CD4-positive, alpha-beta T cell treated with Interferon gamma for 1 hour (primary cell): ENCODE results near the gene DLGAP1.

Experiments used
- DNase-seq: peaks from one replicate; pipeline ENCODE4 v3.0.0-alpha.2; 2020

DLGAP1 gene

DNA sequence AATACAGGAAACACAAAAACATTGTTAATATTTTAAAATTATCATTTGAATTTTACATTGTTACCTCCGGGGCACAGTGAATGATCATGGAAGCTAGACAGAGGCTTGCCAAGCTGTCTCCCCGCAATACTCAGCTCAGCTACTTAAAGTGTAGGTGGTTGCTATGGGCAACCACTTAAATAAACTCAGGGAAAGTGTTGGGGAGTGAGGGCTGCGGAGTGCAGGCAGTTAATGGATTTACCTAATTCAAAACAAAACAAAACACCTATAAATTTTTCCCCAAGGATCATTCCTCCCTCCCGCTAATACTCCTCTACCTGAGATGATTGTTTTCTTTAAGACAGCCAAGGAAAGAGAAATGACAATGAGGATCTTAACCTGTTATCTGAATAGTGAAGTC lies 655.6 kb downstream of the DLGAP1 start:
- no peak for DNase-seq

DNA sequence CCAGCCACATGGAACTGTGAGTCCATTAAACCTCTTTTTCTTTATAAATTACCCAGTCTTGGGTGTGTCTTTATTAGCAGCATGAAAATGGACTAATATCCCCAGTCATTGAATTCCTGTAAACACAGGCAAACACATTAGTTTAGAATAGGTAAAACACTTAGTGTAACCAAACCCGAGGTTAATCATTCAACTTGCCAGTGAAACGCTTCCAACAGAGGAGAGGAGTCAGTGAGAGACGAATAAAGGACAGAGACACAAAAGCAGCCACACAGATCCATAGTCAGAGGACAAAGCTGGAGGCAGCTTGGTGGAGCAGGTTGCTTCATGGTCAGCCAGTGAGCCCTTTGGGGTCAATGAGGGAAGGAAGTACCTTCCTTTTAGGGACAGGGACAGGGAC lies 657.1 kb downstream of the DLGAP1 start:
- DNase-seq = no peak

DNA sequence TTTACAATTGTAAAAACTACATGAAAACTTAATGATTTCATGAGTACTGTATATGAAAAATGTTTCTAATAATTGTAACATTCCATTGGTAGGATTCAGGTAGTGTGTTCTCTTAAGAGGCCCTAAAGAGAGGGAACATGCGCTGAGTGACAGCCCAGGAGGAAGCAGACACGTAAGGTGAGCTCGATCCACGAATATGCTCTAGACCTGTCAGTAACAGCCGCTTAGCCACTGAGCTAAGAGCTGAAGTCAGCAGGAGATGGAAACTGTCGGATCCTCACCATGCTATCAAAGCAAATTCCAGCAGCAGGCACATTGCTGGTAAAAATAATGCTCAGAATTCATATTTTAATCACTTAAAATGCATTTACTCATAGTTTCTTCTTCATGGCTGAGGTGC lies 658.7 kb downstream of the DLGAP1 start:
- no peak for DNase-seq

DNA sequence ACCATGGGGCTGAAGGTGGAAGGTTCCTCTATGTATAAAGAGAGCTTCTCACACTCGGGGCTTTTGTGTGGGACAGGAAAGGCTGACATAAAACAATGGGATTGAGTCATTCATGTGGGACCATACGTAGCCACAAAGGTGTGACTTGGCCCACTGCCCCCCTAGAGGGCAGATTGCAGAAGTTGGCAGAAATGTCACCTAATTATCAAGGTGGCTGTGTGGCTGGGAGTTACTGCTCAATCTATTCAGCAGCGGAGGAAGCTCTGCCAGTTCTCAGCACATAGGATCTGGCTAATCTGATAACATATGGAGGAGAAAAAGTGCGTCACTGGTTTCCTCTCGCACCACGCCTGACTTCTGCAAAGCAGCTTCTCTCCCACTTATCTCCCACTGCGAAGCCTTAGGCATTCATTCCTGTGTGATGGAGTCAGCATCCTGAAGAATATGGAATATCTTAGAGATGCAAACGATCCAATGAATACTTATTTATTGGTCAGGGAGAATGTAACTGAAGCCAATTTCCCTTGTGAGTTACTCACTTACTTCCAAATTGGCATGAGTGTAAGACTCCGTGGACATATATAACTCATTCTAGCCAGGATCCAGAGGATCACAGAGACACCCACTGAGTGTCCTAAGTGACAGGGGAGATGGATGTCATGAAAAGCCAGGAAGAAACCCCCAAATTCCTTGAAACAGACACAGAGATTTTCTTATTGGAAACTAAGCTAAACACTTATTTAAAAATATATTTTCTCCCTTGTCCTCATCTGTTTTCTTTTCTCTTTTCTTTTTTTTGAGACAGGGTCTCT lies 660.4 kb downstream of the DLGAP1 start:
- DNase-seq = no peak

DNA sequence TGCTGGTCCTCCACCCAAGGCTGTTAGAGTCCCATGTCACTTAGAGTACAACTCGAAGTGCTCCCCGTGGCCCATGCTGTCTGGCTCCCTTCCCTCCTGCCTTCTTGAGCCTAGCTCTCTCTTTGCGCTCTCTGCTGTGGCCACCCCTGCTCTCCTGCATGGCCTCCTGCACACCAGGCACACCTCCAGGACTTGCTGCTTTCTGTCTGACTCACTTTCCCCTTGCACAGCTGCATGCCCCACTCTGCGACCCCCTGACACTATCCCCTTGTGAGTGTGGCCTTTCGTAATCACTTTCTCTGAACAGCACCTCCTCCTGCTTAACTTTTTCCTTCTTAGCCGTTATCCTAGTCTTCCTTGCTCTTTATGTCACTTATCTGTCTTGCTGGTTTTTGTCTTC lies 661.6 kb downstream of the DLGAP1 start:
- no peak for DNase-seq

DNA sequence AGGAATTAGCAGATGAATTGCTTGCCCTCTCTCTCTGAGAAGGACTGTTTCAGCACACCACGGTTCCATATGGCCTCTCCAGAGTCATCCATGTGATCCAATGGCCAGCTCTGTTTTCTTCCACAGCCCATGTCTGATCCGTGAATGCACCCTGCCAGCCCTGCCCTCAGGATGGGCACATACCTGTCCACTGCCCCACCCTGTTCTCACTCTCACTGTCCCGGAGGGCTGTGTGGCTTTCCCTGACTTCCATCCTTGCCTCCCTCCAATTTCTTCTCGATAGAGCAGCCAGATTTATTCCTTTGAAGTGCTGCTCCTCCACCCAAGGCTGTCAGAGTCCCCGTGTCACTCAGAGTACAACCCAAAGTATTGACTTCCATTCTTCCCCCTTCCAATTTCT lies 662.0 kb downstream of the DLGAP1 start:
- no peak for DNase-seq

DNA sequence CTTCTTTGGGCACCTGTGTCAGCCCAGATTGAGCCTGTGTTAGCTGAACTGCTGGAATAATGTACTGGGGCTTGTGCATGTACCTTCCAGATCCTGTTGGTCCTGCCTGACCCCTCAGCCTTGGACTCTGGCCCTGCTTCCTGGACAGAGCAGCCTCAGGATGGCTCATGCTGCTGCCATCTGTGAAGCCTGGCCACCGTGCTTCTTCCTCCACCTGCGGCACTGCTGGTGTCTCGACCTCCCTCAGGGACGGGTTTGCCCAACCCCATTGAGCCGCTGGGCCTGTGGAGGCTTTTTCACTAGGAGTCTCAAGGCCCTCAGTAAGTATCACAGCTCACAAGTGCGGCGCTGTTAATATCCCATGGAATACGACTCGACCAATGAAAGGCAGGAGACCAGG lies 662.4 kb downstream of the DLGAP1 start:
- no peak for DNase-seq

DNA sequence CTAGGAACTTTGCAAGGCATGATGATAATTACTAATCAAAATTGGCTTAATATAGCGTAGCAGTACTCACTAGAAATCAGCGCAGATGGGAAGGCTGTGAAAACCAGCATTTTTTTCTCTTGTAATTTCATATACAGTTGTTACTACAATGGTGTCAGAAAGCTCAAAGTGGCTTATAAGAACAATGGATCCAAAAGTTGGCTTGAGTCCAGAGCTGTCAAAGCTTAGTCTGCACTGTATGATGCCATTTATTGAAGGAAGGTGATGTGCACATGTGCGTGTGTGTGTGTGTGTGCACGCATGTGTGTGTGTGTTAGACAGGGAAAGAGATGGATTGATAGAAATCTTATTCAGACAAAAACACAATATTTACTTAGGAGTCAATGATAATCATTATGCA lies 663.9 kb downstream of the DLGAP1 start:
- no peak for DNase-seq

DNA sequence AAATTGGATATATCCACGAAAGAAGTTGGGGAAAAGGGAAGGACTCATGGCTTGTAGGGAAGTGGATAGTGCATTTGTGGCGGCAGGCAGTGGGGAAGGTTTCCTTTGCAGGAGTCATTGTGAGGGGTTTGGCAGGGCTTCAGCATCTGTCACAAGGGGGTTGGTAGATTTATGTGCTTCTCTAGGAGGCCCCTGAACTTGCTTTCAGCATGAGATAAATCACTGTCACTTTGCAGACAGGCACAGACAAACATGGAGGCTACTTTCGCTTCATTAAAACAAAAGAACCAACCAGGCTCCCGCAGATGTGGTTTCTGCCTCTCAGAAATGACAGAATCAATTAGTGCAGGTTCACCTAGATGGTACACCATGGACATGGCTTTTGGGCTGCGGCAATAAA lies 664.4 kb downstream of the DLGAP1 start:
- no peak for DNase-seq

DNA sequence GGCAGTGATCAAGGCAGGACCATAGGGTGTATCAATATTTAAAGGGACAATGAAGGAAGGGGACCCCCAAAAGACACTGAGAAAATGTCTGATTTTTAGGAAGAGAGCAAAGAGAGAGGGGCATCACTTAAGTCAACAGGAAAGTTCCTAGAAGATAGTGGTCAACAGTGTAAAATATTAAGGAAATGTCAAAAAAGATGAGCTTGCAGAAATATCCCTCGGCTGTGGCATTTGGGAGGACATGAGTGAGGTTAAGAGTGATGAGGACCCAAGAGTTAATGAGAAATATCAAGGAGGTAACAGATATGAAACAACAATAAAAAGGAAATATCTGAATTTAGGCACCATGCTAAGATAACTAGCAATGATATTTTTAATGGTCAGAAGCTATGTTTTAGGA lies 665.6 kb downstream of the DLGAP1 start:
- DNase-seq = no peak

DNA sequence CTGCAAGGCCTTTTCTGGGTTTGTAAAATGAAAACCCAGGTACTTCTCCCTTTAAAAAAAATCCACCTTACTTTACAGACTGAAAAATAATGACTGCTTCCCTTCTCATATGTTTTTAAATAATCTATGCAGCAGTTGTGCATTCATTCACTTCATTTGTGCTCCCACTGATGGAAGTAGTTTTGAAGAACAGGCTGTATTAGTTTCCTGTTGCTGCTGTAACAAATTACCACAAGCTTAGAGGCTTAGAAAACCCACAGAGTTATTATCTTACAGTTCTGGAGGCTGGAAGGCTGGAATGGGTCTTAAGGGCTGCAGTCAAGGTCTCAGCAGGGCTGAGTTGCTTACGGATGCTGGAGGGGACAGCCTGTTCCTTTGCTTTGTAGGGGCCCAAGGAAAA lies 670.2 kb downstream of the DLGAP1 start:
- DNase-seq = no peak

DNA sequence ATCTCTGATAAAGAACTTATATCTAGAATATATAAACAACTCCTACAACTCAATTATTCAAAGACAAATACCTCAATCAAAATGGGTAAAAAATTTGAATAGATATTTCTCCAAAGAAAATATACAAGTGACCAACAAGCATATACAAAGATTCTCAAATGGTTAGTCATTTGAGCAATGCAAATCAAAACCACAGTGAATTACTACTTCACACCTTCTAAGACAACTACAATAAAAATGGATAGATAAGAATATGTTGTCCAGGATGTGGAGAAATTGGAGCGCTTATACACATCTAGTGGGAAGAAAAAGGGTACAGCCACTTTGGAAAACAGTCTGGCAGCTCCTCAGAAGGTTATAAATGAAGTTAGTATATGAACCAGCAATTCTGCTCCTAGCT lies 672.2 kb downstream of the DLGAP1 start:
- DNase-seq = no peak

DNA sequence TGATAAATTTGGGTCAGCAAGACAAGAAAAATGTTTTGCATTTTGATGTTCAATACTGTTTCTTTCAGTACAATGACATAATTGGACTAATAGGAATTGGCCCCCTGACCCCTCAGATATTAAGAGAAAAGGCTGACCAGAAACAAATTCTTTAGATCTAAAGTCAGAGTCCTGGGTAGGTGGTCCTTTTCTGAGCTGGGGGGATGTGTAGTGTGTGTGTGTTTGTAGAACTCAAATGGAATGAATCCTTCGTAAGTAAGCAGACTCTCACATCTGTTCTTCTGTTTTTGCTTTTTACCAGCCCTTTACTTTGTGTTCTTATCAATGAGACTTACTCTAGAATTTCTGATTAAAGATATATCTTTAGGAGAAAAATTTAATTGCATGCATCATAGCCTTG lies 677.4 kb downstream of the DLGAP1 start:
- DNase-seq = no peak

DNA sequence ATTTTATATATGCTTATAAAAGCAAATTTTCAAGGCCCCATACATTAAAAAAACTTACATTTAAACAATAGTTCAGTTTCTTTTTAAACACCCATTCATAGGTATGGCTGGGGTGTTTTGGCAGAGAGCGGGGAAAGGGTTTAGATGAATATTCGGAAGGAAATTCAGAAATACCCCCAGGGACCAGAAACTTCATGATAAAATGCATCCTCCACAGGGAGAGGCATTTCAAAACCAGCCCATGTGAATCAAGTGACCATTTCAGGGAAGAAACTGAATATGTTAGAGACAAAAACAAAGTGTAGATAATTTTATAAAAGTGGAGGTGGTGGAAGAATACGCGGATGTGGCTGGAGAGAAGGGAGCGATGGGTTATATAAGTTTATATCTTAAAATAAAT lies 678.0 kb downstream of the DLGAP1 start:
- no peak for DNase-seq

DNA sequence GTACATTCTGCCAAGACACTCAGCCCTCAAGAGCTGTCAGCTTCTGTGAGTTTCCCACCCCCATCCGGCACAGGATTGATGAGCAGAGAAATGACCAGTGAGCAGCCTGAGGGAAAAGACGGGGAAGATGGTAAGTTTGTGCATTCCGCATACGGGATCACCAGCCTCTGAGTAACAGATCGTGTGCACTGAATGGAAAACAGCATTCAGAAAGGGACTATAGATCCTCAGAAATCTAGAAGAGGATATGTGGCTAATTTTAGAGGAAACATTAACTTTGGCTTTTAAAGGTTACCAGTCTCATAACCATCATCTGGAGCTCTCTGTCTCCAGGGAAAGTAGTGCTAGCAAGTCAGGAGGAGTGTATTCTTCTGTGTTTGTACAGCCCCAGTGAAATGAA lies 679.1 kb downstream of the DLGAP1 start:
- no peak for DNase-seq

DNA sequence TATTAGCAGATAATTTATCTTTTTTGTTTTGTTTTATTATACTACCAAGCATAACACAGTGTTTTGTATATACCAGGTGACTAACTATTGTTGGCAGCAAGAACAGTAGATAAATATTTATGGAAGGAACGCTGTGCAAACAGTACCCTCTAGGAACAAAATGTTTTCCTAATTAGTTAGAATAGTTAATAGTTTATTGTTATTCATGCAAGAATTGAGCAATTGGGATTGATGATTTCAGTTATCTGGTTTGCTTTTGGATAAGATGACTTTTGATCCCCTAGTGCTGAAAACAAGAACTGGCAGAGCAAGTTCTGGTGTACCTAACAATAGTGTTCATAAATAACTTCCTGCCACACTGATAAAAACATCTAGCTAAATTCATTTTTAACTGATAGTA lies 681.8 kb downstream of the DLGAP1 start:
- DNase-seq = no peak

DNA sequence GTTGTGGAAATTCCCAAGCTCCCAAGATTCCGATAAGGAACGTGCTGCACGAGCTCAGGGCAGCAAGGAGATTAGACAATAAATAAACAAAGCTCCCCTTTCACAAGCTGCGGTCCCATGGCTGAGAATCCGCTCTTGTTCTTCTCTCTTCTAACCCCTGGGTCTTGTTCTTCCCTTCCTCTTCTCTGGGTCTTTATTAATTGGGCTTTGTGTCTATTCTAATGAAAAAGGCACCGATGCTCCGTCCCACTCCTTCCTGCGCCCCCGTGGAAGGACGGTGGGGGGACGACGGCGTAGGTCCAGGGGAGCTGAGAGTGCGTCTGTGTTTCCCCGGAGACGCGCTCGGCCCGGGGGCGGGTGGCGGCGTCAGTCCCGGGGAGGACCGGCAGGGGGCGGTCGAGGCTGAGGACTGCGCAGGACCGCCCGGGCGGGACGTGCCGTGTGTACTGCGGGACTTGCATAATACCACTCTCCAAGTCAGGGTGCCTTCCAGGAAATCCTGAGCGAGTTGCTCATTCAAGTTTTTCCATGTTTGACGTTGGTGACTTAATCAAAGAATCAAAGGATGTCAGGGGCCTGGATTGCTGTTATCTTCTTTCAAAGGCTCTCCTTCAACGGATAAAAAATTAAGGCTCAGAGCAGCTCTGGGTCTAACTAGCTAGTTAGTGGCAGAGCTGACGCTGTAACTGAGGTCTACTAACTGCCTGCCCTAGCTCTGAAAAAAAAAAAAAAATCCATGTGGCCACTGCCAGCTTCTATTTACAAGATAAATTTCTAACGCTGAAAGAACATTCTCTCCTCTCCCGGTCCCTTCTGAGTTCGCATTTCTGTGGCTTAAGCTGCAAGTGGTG lies 683.8 kb downstream of the DLGAP1 start:
- peak; percentile 68 for DNase-seq

DNA sequence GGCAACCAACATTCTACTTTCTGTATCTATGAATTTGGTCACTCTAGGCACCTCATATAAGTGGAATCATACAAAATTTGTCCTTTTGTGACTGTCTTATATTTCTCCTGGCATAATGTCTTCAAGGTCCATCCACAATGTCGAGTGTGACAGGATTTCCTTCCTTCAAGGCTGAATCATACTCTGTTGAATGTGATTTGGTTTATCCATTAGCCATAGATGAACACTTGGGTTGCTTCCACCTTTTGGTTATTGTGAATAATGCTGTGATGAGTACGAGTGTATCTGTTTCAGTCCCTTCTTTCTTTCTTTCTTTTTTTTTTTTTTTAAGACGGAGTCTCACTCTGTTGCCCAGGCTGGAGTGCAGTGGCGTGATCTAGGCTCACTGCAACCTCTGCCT lies 693.8 kb downstream of the DLGAP1 start:
- DNase-seq = no peak

DNA sequence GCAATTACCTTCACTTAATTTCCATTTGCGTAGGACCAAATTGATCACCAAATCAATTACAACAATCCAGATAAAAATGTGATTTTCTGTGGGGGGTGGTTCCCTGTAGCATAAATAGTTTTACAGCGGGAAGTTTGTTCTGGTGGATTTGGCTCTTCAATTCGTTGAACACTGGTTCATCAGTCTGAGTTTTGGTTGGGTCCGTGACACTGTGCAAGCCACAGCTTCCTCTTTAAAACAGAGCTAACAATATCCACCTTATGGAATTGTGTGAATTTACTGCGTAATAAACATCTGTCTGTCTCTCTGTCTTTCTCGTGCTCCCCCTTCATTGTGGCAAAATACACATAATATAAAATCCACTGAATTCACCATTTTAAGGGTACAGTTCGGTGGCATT lies 694.4 kb downstream of the DLGAP1 start:
- no peak for DNase-seq

DNA sequence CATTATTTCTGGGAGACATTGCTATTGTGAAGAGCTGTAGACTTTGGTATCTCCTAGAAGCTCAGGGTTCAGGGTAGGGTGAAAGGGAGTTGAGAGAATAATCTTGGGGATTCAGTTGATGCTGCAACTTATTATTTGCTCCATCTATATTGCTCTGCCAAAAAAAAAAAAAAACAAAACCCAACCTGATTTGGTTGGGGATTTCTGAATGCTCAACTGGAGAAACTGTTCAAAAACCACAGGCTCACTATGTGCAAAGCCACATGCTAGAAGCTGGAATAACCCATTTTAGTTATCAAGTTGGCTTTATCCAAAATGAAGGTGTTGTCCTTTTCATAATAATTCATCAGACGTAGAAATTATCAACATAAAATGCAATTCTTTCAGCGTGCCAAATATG lies 696.0 kb downstream of the DLGAP1 start:
- no peak for DNase-seq

DNA sequence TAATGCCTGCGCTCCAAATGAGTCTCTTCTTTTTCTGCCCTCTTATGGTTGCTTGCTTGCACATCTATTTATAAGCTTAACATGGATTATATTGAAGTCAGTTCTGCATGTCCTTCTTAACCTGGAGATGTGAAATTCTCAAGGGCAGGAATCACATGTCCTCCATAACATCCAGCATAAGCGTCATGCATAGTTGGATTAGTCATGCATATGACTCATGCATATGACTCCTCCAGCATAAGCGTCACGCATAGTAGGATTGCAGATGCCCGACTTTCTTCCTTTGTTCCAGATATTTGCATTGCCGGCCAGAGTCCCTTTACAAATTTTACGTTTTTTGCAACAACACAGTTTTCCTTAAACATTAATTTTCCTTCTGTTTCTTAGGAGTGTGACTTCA lies 696.6 kb downstream of the DLGAP1 start:
- DNase-seq = no peak

DNA sequence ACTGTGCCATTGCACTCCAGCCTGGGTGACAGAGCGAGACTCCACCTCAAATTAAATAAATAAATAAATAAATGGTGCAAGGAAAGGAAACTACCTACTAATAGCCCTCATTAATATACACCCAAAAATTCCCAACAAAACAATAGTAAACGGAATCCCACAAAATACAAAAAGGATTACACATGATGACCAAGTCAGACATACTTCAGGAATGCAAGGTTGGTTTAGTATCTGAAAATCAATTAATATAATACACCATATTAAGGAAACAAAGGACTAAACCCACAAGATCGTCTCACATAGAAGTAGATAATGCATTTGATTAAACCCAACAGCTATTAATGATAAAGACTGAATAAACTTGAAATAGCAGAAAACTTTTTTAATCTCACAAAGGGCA lies 697.7 kb downstream of the DLGAP1 start:
- no peak for DNase-seq

DNA sequence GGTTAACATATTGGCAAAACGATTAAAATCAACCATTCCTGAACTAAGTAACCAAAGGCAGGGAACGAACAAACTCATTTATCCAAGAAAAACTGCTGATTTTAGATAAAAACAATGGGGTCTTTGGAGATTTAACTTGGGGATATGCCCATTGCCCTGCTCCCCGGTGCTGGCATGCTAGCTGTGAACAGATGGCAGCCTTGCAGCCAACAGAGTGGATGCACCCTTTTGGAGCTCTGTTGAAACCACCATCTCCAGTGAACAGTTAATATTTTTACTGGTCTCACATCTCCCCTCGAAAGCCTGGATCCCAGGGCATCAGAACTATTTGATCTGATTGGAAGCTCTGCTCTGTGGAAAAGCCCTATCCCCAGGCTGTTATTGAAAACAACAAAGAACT lies 702.0 kb downstream of the DLGAP1 start:
- no peak for DNase-seq

DNA sequence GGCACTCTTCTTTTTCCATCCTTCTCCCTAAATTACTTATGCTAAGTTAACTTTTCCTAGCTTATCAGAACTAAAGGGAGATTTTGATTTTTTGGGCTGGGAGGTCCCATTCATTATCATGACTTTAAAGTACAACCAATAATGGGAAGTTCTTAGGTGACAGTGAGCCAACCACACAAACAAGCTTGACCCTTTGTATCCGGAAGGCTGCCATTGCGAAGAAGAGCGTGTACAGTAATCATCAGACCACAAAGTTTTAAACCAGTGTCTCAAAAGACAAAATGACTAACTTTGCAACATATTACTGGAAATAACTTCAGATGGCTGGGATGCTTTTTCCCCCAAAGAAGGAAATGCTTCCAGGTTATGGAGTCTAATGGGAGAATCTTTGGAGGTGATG lies 707.0 kb downstream of the DLGAP1 start:
- no peak for DNase-seq
